ENCODE data around the gene HOXB7.

HOXB7 gene

DNA sequence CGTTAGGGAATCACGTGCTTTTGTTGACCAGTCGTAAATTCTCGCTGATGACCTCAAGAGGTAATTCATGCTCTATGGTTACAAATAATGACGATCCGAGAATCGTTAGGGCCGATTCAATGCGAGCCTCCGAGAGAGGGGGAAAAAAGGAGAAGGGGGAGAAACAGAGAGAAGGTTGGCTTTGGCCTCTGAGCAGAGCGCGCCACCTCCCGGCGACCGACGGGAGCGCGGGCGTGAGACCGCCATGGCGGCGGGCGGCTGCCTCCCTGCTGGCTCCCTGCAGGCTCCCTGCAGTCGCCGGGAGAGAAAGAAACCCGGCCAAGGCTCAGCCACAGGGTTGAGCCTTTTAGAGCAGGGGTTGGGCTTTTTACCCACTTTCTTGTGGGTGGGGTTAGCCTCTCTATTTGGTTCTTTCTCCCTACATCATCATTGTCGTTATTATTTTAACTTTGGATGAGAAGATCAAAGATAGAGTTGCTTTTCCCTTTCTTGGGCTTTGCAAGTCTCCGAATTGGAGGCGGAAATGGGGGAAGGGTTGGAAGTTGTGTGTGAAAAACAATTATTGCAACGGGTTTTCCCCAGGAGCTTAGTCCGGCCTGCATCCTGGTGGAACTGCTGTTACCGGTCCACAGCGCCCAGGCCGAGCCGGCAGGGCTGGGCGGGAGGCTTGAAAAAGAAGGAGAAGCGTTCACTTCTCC, 16.8 kb downstream of the HOXB7 start:
- DNase-seq = peak; percentile 70

- DNase-seq = no peak
Observed at GRCh38 chr17:48593126-48593829, 17.5 kb downstream of the HOXB7 start, which contains the start of gene HOXB5. TSS of gene HOXB5 (minus strand) at chr17:48593779. CDS start at chr17:48593682, 97 bp downstream.

DNA sequence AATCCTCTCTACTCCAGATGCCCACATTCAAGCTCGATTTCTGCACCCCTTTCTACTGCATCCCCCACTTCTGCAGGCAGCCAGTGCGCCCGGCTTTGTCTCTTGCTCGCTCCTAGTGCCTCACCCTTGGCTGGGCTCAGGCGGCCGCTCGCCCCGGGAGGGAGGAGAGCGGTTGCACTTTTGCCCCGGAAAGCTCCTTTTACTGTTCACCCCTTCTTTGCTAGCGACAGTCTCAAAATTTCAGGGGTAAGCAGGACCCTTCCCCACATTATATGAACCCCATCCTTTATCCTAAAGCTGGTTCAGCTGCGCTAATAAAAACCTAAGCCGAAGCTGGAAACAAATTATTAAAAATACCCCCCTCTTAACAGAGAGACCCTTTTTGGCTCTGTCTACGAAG, 18.2 kb downstream of the HOXB7 start:
- no peak for DNase-seq

DNA sequence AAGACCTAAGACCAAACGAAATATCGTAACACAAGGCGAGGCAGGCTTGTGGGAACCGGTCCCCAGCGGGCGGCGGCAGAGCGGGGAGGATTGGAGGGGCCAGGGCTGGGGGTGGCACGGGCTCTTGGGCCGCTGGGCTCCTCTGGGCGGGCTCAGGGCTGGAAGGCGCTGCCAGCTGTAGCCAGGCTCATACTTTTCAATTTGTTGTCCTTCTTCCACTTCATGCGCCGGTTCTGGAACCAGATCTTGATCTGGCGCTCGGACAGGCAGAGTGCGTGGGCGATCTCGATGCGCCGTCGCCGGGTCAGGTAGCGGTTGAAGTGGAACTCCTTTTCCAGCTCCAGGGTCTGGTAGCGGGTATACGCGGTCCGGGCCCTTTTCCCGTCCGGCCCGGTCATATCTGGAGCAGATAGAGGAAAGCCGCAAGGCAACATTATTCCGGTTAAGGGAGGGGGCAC, 18.7 kb downstream of the HOXB7 start:
- no peak for DNase-seq

DNA sequence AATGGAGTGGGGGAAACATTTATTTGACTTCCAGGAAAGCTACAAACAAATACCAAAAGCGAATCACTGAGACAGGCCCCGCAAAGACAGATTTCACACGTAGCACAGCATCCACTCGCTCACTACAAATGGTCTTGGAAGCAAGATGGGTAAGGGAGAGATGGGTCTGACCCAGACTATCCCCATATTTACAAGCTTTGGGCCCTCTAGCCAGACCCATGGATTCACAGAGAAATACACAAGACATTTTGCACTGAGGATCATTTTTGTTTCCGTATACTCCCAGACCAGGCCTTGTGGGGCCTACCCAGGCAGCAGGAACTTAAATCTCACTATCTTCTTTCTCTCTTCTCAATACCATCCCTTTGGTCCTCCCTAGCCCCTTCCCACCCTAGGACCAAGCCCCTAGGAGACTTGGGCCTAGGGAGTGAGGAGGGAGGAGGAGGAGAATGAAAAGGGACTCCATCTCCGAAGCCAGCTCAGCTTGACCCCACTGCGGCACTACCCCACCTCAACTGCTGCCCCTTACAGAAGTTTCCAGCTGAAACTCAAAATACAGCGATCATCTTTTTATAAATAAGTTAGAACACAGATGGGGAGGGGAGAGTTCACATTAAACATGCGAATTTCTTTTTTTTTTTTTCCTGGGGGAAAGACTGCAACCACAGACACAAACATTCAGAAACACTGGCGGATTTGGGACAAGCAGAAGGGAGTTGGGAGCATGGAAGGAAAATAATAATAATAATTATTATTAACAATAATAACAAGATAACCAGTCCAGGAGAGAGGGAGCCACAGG, 19.4 kb downstream of the HOXB7 start:
- DNase-seq = no peak

GRCh38 chr17:48590607-48591161, 20.1 kb downstream of the HOXB7 start:
- no peak for DNase-seq

DNA sequence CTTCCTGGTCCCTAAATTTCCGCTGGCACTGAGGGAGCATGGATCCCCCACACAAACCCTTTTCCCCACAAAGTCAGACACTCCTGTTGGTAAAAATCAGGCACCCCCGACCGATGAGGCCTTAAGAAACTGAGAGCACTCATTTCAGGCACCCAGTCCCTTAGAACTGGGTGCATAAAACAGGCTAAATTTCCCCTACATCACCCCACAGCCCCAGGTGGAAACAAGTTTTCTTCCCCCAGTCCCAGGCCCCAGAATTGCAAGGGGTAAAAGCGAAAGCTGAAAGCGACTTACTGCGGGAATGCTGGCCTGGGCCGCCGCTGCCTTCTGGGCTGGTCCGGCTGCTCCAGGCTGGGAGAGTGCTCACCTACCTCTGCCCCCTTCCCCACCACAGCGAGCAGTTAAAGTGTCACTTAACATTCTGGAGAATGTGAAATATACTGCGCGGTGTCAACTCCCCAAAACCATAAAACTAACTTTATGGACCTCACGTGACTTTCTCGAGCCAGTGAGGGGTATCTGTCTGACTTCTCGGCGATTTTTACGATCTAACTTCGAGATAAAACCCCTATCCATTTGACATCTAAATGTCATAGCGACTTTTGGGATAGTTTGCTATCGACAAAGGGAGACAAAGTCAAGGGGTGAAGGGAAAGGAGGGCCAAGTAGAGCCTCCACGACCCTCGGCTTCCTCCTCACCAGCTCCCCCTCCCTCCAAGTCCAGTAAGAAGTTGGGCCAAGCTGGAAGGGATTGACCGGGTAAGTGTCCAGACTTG, 20.8 kb downstream of the HOXB7 start, which contains the start of gene HOXB3:
TSS of gene HOXB3 (minus strand) at position 411 of the 776 bp plus-strand sequence. CDS start 37,767 bp downstream, outside the sequence.
- DNase-seq = no peak

GRCh38 chr17:48589060-48589830, 21.6 kb downstream of the HOXB7 start:
- no peak for DNase-seq

DNA sequence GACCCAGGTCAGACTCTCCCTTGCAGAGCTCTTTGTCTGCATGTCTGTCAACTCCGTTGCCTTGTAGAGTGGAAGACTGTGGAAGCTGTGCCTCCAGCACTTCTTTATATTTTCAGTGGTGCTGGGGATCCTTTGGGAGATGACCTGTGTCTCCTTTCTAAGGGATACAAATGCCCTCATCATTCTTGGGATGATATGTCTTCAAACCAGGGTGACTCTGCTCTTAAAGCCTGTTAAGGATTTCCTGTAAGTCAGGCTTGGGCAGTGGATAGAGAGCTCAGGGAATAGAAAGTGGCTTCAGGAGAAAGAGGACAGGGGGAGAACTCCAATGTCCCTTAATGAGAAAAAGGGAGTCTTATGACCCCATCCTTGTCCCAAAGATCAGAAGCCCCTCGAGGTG, 22.3 kb downstream of the HOXB7 start:
- DNase-seq = no peak

GRCh38 chr17:48588074-48588415, 22.8 kb downstream of the HOXB7 start:
- no peak for DNase-seq

GRCh38 chr17:48587276-48588073, 23.3 kb downstream of the HOXB7 start:
- DNase-seq = no peak

GRCh38 chr17:48586355-48587258, 24.2 kb downstream of the HOXB7 start:
- no peak for DNase-seq

DNA sequence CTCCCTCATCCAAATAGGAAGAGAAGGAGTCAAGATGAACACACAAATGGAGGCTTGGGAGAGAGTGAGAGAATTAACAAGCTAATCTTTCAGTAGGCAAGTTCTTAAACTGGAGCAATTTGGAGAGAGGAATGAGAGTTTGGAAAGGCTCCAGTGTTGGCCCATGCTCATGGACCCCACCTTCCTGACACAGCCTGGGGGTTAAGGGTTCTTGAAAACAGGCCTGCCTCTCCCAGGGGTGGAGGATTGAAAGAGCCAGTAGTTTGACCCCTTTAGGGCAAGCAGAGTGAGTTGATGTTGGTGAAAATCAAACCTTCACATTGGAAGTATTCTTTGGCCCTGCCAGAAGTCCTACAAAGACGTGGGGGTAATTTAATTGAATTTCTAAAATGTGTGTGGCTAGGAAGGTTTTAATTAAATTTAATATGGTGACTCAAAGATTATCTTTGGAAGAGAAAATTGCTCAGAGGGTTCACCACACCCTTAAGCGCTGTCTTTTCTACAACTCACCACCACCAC, 26.5 kb downstream of the HOXB7 start:
- no peak for DNase-seq

DNA sequence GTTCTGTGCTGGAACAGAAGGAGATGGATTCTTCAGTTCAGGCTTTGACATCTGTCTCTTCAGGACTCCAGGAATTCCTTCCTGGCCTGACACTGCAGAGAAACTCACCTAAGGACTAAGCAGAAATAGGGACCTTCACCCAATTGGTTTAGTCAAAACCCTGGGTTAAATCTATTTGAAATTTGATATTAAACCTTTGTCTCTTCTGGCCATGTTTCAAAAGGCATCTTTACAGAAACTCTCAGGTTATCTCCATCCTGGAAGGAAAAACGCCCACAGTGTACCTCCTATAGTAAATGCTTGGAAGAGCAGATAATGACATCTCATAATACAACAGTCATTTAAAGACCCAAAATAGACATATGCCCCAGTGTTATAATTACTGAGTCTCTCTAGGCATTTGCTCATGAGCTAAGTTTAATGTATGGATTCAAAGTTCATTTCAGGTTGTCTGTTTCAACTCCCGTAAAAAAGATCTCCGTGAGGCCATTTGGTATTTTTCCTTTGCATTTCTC, 27.1 kb downstream of the HOXB7 start:
- DNase-seq = no peak

- no peak for DNase-seq
Observed at GRCh38 chr17:48582750-48583069, 28.1 kb downstream of the HOXB7 start.

GRCh38 chr17:48579760-48580554, 30.9 kb downstream of the HOXB7 start:
- no peak for DNase-seq

DNA sequence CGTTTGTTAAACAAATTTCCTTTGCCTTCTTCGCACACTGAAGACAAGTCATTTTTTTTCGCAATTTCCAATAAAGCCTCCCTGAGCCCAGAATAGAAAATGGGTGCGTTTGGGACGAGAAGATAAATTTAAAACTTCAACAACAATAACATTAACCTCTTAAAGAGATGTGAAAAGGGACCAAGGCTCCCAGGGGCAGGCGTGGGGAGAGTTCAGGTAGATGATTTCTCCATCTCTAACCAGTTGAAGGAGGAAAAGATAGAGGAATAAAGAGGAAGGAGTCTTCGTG, 31.4 kb downstream of the HOXB7 start:
- no peak for DNase-seq

- DNase-seq = no peak
Observed at GRCh38 chr17:48578616-48579470, 32.0 kb downstream of the HOXB7 start.
